Tibial nerve (tissue), 4 donors: ENCODE data around the gene CNTLN. TPM values are rescaled to one million over a fixed set of nuclear protein-coding genes. Genes with fewer than 3 reads are reported as not detected.

Experiments
- DNase-seq, 2 donors: peaks; one replicate each; pipeline ENCODE4 v3.0.0-alpha.2; 2019; ENCODE audit warnings: low spot score in 2 of 2
- H3K27ac ChIP-seq, 4 donors: fragments of 200-600 bp; sonication (generic) in 3 of 4; one replicate each; pipeline ENCODE4 v1.5.1; 2017 to 2019; ENCODE audit warnings: mild to moderate bottlenecking in 1 of 4
- H3K27me3 ChIP-seq, 2 donors: fragments of 200-600 bp; sonication (generic) in 1 of 2; one replicate each; pipeline versions ENCODE4 v1.5.1 to v1.6.0; 2017 to 2019
- H3K36me3 ChIP-seq, 3 donors: fragments of 200-600 bp; sonication (generic); one replicate each; pipeline ENCODE4 v1.5.1; 2018 to 2019
- H3K4me1 ChIP-seq, 4 donors: fragments of 200-600 bp; sonication (generic) in 3 of 4; one replicate each; pipeline ENCODE4 v1.5.1; 2017 to 2019
- H3K4me3 ChIP-seq, 4 donors: fragments of 200-600 bp; sonication (generic) in 3 of 4; one replicate each; pipeline ENCODE4 v1.5.1; 2017 to 2019; ENCODE audit warnings: mild to moderate bottlenecking in 1 of 4, moderate library complexity in 1 of 4
- H3K9me3 ChIP-seq, 4 donors: fragments of 200-600 bp; sonication (generic) in 3 of 4; one replicate each; pipeline ENCODE4 v1.5.1; 2017 to 2019
- CTCF ChIP-seq, 5 experiments: fragments of 200-600 bp in 3 of 5; fragments of 450-650 bp in 2 of 5; sonication (generic) in 3 of 5; IDR thresholded peaks; one replicate each; pipeline ENCODE4 v1.5.1; 2016 to 2019; ENCODE audit warnings: antibody characterized with exemption in 5 of 5, mild to moderate bottlenecking in 3 of 5, moderate library complexity in 2 of 5
- EP300 ChIP-seq, 2 donors: sonication (generic); formaldehyde crosslinking; IDR thresholded peaks; one replicate each; pipeline ENCODE4 v1.6.1; 2017; ENCODE audit warnings: antibody characterized with exemption in 2 of 2, mild to moderate bottlenecking in 1 of 2
- POLR2A ChIP-seq, 2 donors: fragments of 450-650 bp; IDR thresholded peaks; one replicate each; pipeline ENCODE4 v1.6.1; 2017; ENCODE audit warnings: antibody characterized with exemption in 2 of 2, mild to moderate bottlenecking in 2 of 2, moderate library complexity in 2 of 2
- WGBS, 2 donors: methylation state at CpG; one replicate each; pipeline ENCODE4 v1.1.5; 2018; 5-methylcytosine and 5-hydroxymethylcytosine counted together
- total RNA-seq, 4 donors: library from RNA; depleted of rRNA; stranded (reverse); fragments of >200 nt; gene quantifications; one replicate each; pipeline ENCODE4 v1.1.0, GENCODE V29; 2016

CNTLN gene
- total RNA-seq, 4 donors from 2014 or later, result 29.7 to 38.1 (median 34.0) TPM

- no peaks in the 10 kb centered on the region for H3K4me1 ChIP-seq
- no peak overlapping the region for H3K4me3 ChIP-seq
- H3K9me3 ChIP-seq, result no peaks in the 10 kb centered on the region
- H3K27ac ChIP-seq, result no peak overlapping the region
- H3K36me3 ChIP-seq, result peaks cover 0 to 21% (median 0%) of the 10 kb centered on the region in 3 donors
- no peak for DNase-seq
- H3K27me3 ChIP-seq, result no peaks in the 10 kb centered on the region
- no peak for TF ChIP-seq EP300 (IDR thresholded peaks at IDR 0.05)
- TF ChIP-seq CTCF (IDR thresholded peaks at IDR 0.05), result no peak
- TF ChIP-seq POLR2A (IDR thresholded peaks at IDR 0.05), result no peak
- WGBS, 2 donors, result 96 to 97% methylated on average over 11 to 12 of the region's 12 CpGs
Observed at GRCh38 chr9:17293685-17294084, 158.8 kb downstream of the CNTLN start.

GRCh38 chr9:17294822-17295624 is 160.2 kb downstream of the CNTLN start:
- H3K36me3 ChIP-seq, result peaks cover 0 to 25% (median 0%) of the 10 kb centered on the region in 3 donors
- WGBS, 2 donors, result 91 to 93% methylated on average over 18 to 27 of the region's 41 CpGs

GRCh38 chr9:17315341-17315740 is 180.5 kb downstream of the CNTLN start:
- no peak overlapping the region for H3K27ac ChIP-seq
- TF ChIP-seq CTCF (IDR thresholded peaks at IDR 0.05), result no peak
- TF ChIP-seq EP300 (IDR thresholded peaks at IDR 0.05), result no peak
- no peak for TF ChIP-seq POLR2A (IDR thresholded peaks at IDR 0.05)
- no peak overlapping the region for H3K4me3 ChIP-seq

More at GRCh38 chr9:17294822-17295624, 160.2 kb downstream of the CNTLN start:
- no peaks in the 10 kb centered on the region for H3K9me3 ChIP-seq
- no peak overlapping the region for H3K27ac ChIP-seq
- DNase-seq, result no peak
- H3K27me3 ChIP-seq, result no peaks in the 10 kb centered on the region
- TF ChIP-seq CTCF (IDR thresholded peaks at IDR 0.05) (no peak), EP300 (IDR thresholded peaks at IDR 0.05) (no peak), POLR2A (IDR thresholded peaks at IDR 0.05) (no peak)
- H3K4me1 ChIP-seq, result no peaks in the 10 kb centered on the region
- H3K4me3 ChIP-seq, result no peak overlapping the region

GRCh38 chr9:17318821-17319320 is 184.0 kb downstream of the CNTLN start:
- no peak overlapping the region for H3K27ac ChIP-seq
- no peak for DNase-seq
- TF ChIP-seq EP300 (IDR thresholded peaks at IDR 0.05) (no peak), POLR2A (IDR thresholded peaks at IDR 0.05) (no peak), CTCF (IDR thresholded peaks at IDR 0.05) (no peak)
- H3K9me3 ChIP-seq, result no peaks in the 10 kb centered on the region
- H3K4me1 ChIP-seq, result no peaks in the 10 kb centered on the region
- no peaks in the 10 kb centered on the region for H3K27me3 ChIP-seq
- peaks cover 0 to 11% (median 0%) of the 10 kb centered on the region in 3 donors for H3K36me3 ChIP-seq
- H3K4me3 ChIP-seq, result no peak overlapping the region
- 92 to 93% methylated on average over 4 of the region's 4 CpGs for WGBS, 2 donors

More at GRCh38 chr9:17315341-17315740, 180.5 kb downstream of the CNTLN start:
- Histone ChIP-seq H3K4me1 (no peaks in the 10 kb centered on the region), H3K9me3 (peaks cover 0 to 6% (median 2%) of the 10 kb centered on the region in 4 donors), H3K27me3 (no peaks in the 10 kb centered on the region), H3K36me3 (peaks cover 0 to 23% (median 0%) of the 10 kb centered on the region in 3 donors)
- no peak for DNase-seq

- no peak for DNase-seq
- WGBS, 2 donors, result 90 to 91% methylated on average over 1 of the region's 1 CpG
- no peak overlapping the region for H3K27ac ChIP-seq
- no peaks in the 10 kb centered on the region for H3K27me3 ChIP-seq
- no peaks in the 10 kb centered on the region for H3K4me1 ChIP-seq
- H3K9me3 ChIP-seq, result no peaks in the 10 kb centered on the region
- H3K4me3 ChIP-seq, result no peak overlapping the region
- peaks cover 0 to 11% (median 0%) of the 10 kb centered on the region in 3 donors for H3K36me3 ChIP-seq
- no peak for TF ChIP-seq EP300 (IDR thresholded peaks at IDR 0.05)
- TF ChIP-seq POLR2A (IDR thresholded peaks at IDR 0.05), result no peak
- TF ChIP-seq CTCF (IDR thresholded peaks at IDR 0.05), result no peak
Observed at GRCh38 chr9:17319864-17320263, 185.0 kb downstream of the CNTLN start.
